ENCODE data around the gene CHST11.

CHST11 gene

DNA sequence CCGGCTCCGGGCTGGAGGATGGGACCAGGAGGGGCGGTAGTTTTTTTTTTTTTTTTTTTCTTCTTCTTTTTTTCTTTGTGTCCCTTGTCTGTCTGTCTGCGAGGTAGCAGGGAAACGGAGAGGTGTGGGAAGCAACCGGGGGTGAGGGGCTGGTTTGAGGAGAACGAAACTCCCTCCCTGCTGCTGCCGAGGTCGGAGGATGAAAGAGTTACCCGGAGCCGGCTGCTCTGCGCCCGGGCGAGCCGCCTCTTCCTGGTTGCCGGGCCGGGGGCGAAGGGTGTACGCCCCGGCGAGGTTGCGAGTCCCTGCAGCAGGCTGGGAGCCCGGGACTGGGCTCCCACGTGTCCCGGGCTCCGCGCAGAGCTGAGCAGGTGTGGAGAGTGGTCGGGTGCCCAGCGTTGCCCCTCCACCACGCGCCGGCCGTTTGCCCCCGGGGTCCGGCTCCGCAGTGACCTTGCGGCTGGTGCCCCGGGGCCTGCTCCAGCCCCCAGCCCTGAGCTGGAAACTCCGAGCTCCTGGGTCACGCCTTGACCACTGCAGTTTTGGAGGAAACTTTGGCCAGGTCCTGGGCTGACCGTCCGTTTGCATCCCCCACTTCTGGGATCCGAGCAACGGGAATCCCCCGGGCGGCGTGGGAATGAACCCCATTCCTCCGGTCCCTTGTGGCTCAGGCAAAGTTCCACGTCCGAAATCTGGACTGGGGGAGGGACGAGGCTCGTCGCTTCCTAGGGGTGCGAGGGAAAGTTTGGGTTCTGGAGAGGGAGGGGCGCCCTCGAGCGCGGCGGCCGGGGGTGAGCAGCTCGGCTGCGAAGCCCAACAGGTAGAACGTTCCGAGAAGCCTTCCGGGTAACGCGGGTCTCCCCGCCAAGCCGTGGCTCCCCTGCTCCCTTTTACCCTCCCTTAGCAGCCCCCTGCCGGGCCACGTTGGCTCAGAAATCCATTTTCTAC lies 1.3 kb downstream of the CHST11 start:
- no peak for DNase-seq (ENCODE audit: low read depth)
- TF ChIP-seq, protein P1, sequence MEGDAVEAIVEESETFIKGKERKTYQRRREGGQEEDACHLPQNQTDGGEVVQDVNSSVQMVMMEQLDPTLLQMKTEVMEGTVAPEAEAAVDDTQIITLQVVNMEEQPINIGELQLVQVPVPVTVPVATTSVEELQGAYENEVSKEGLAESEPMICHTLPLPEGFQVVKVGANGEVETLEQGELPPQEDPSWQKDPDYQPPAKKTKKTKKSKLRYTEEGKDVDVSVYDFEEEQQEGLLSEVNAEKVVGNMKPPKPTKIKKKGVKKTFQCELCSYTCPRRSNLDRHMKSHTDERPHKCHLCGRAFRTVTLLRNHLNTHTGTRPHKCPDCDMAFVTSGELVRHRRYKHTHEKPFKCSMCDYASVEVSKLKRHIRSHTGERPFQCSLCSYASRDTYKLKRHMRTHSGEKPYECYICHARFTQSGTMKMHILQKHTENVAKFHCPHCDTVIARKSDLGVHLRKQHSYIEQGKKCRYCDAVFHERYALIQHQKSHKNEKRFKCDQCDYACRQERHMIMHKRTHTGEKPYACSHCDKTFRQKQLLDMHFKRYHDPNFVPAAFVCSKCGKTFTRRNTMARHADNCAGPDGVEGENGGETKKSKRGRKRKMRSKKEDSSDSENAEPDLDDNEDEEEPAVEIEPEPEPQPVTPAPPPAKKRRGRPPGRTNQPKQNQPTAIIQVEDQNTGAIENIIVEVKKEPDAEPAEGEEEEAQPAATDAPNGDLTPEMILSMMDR (IDR thresholded peaks at IDR 0.05; ENCODE audit: low read length, missing control alignments), result no peak
- peak overlapping the region; percentile 69 for H3K4me3 ChIP-seq (replicated peaks; ENCODE audit: low read depth, low read length)

DNA sequence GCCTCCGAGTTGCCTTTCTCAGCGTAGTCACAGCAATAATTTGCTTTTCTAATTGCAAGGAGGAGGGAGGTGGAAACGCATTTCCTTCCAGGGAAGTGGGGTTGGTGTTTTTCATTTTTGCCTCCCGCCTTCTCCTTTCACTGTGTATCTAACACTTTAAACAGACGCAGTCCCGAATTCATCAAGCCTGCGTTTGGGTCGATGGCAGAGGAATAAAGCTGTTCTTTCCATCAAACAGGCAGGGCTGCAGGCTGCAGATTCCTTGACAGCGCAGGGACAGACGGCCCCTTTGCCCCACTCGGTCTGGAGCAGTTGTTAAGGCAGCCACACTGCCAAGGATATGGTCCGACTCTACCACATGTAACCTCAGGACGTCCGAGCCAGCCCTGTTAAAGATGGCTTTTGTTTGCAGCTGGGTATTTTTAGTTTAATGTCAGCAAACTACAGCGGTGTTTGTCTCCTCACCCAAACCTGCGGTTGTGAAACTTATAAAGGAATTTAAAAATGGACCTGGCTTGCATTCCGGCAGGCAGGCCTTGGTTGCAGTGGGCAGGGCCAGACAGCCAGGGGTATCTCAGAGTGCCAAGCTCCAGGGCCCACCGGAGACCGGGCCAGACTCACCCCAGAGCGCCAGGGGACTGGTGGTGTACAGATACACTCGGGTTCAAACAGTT lies 2.1 kb downstream of the CHST11 start:
- DNase-seq (ENCODE audit: low read depth), result peak; percentile 38
- peak overlapping the region; percentile 69 for H3K4me3 ChIP-seq (replicated peaks; ENCODE audit: low read depth, low read length)
- TF ChIP-seq, protein P1 (IDR thresholded peaks at IDR 0.05; ENCODE audit: low read length, missing control alignments), result no peak

DNA sequence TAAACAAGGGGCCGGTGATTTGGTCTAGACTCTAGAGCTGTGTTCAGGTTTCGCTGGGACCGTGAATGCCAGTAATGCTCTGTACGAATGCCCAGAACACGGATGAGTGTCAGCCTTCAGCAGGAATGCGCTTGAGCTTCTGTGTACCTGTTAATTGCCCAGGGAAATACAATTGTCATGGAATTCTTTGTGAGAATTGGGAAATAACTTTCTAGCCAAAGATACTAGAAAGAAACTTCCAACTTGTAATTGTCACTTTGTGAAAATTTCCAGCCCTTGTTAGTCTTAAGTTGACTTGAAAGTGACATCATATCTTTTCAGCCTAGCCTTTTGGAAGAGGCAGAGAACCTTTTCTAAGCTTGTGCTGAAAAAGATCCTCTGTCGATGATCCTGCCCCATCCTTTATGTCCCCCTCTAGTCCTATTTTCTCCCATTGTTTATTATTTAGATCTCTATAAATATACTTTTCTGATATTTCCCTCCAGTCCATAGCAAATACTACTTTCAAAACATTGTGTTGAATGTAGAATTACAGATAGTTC lies 2.7 kb downstream of the CHST11 start:
- peak overlapping the region; percentile 69 for H3K4me3 ChIP-seq (replicated peaks; ENCODE audit: low read depth, low read length)
- no peak for DNase-seq (ENCODE audit: low read depth)
- TF ChIP-seq, protein P1 (IDR thresholded peaks at IDR 0.05; ENCODE audit: low read length, missing control alignments), result no peak

DNA sequence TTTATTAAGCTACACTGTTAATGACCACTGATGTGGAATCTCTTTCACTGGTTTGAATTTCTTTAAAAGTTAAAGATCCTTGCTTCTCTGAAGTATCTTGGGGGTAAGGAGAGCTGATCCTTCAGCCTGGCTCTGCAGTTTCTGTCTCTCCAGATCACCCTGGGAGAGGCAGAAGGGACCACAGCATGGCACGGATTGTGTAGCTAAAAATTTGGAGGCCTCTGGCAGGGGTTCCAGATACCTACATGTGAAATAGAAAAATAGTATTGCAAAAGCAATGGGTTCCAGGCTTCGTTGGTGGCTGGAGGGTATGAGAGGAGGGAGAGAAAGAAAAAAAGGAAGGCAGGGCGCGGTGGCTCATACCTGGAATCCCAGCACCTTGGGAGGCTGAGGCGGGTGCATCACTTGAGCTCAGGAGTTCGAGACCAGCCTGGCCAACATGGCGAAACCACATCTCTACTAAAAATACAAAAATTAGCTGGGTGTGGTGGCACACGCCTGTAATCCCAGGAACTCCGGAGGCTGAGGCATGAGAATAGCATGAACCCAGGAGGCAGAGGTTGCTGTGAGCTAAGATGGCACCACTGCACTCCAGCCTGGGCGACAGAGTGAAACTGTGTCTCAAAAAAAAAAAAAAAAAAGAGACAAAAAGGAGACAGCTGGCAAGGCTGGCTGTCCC lies 3.4 kb downstream of the CHST11 start:
- TF ChIP-seq, protein P1 (IDR thresholded peaks at IDR 0.05; ENCODE audit: low read length, missing control alignments), result no peak
- H3K4me3 ChIP-seq (replicated peaks; ENCODE audit: low read depth, low read length), result peak overlapping the region; percentile 69
- no peak for DNase-seq (ENCODE audit: low read depth)

DNA sequence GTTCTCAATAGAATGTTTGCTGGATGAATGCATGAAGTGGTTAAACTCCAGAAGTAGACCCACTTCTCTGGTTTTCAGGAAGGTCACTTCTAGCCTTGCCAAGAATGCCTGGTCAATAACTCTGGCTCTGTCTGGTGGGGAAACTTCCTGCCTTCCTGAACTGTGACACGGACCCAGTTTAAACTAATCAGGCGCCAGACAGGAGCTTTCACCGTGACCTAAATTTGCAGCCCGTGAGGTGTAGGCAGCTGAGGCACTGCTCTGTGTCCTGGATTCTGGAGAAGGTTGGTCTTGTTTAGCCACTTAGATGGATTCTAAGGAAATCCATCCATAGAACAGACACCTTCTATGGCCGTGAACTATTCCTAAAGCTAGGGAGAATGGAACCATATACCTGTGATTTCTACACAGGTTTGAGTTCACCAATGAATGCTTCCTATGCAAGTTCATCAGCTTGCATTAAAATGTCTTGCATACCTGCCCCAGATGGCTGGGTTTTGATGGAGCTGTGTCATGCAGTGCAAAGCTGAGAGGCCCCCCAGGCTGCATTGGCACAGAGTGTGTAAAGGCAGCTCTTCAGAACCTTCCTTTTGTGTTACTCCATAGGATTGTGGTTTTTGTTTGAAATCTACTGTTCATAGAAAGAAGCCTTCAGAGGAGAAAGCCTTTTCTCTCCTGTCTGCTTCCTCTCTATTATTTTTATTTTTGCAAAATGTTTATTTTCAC lies 4.4 kb downstream of the CHST11 start:
- no peak overlapping the region for H3K4me3 ChIP-seq (replicated peaks; ENCODE audit: low read depth, low read length)
- DNase-seq (ENCODE audit: low read depth), result no peak
- TF ChIP-seq, protein P1 (IDR thresholded peaks at IDR 0.05; ENCODE audit: low read length, missing control alignments), result no peak

DNA sequence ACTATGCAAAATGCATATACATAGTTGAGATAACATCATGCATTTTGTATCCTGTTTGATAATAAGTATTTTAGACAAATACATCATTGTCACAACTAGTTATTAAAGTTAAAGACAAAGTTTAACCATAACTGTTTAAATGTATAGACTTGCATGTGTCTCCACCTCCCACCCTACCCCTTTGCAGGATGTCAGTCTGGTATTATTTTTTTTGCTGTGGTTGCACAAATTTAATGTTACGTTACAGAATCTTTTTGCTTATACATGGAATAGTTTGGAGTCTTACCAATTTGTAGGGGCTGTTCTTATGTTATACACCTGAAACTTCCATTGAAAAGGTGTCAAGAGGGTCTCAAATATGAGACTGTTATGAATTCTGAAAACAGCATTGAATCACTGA lies 5.6 kb downstream of the CHST11 start:
- DNase-seq (ENCODE audit: low read depth), result no peak
- TF ChIP-seq, protein P1 (IDR thresholded peaks at IDR 0.05; ENCODE audit: low read length, missing control alignments), result no peak
- no peak overlapping the region for H3K4me3 ChIP-seq (replicated peaks; ENCODE audit: low read depth, low read length)

All from fibroblast of pulmonary artery (primary cell).